GM23248 (cell line): ENCODE measurements around the gene NECTIN4.

ENCODE experiments used
- EZH2 ChIP-seq: fragments of 200-600 bp; sonication (generic); IDR thresholded peaks from 2 replicates; pipeline ENCODE4 v1.6.1; 2018; ENCODE audit warnings: antibody characterized with exemption, mild to moderate bottlenecking; ENCODE audit not compliant: insufficient read depth, poor library complexity, severe bottlenecking
- EZH2phosphoT487 ChIP-seq: fragments of 200-600 bp; sonication (generic); IDR thresholded peaks from 2 replicates; pipeline ENCODE4 v1.6.1; 2018; ENCODE audit warnings: antibody characterized with exemption, moderate library complexity, mild to moderate bottlenecking, low read depth; ENCODE audit not compliant: insufficient read depth

DNA sequence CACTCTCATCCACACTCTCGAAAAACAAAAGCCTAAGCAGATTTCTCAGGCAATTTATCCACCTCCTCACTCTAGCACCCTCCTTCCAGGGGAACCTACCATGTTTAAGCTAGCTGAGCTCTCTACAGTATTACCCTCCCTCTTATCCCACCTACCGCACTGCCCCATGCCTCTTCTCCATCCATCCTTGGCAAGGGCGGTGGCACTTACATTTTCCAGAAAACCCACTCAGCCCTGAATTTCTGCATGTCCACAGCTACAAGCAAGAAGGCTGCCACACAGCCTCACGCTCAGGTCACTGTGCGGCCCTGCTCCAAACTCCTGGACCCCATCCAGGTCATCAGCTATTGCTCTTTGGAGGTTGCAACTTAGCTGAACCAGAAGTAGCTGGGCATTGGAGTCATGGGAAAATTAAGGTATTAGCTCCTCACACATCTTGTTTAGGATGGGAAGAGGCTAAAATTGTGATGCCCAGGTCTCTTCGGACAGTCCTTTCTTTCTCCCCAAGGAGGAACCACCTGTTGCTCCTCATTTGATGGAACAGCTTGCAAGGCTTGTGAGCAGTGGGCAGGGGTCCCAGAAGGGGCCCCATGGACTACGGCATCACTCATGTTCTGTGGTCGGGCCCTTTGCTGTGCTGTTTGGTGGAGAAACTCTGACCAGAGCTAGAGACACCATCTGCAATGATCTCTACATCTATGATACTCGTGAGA lies 9.9 kb upstream of the NECTIN4 start:
- TF ChIP-seq EZH2 (no peak), EZH2phosphoT487 (no peak)
